Upper lobe of left lung (tissue), 6 donors: ENCODE results near the gene C1QTNF3. TPM values are rescaled to one million over a fixed set of nuclear protein-coding genes. Genes with fewer than 3 reads are reported as not detected.

Experiments
- ATAC-seq, 2 donors: fragments of 200-7000 bp; cut with Tn5 transposase; one replicate each; pipeline ENCODE4 v1.9.1; 2022; ENCODE audit warnings: mild to moderate bottlenecking in 2 of 2, moderate library complexity in 2 of 2; ENCODE audit not compliant: low FRiP score in 2 of 2
- DNase-seq, 2 donors: peaks; one replicate each; pipeline ENCODE4 v3.0.0-alpha.2; 2019 to 2020
- H3K27ac ChIP-seq, 4 donors: fragments of 200-600 bp; sonication (generic); one replicate each; pipeline ENCODE4 v1.5.1; 2016 to 2019
- H3K27me3 ChIP-seq, 4 donors: fragments of 200-600 bp; sonication (generic); one replicate each; pipeline ENCODE4 v1.5.1; 2017 to 2019
- H3K36me3 ChIP-seq, 4 donors: fragments of 200-600 bp; sonication (generic); one replicate each; pipeline ENCODE4 v1.5.1; 2016 to 2019
- H3K4me1 ChIP-seq, 4 donors: fragments of 200-600 bp; sonication (generic); one replicate each; pipeline ENCODE4 v1.5.1; 2018 to 2019
- H3K4me3 ChIP-seq, 4 donors: fragments of 200-600 bp; sonication (generic); one replicate each; pipeline ENCODE4 v1.5.1; 2017 to 2019; ENCODE audit warnings: mild to moderate bottlenecking in 2 of 4, moderate library complexity in 1 of 4
- H3K9me3 ChIP-seq, 4 donors: fragments of 200-600 bp; sonication (generic); one replicate each; pipeline ENCODE4 v1.5.1; 2018 to 2019
- EP300 ChIP-seq, 4 donors: sonication (generic); formaldehyde crosslinking; IDR thresholded peaks; one replicate each; pipeline ENCODE4 v1.5.1; 2017; ENCODE audit warnings: antibody characterized with exemption in 4 of 4, control low read depth in 2 of 4
- POLR2A ChIP-seq, 4 donors: fragments of 450-650 bp; IDR thresholded peaks; one replicate each; pipeline ENCODE4 v1.5.1; 2016 to 2017; ENCODE audit warnings: antibody characterized with exemption in 4 of 4, mild to moderate bottlenecking in 2 of 4
- POLR2AphosphoS5 ChIP-seq, 2 donors: sonication (generic); formaldehyde crosslinking; IDR thresholded peaks; one replicate each; pipeline ENCODE4 v1.5.1; 2017; ENCODE audit warnings: antibody characterized with exemption in 2 of 2
- WGBS, 2 donors: methylation state at CpG; one replicate each; pipeline ENCODE4 v1.1.5; 2017 to 2018; 5-methylcytosine and 5-hydroxymethylcytosine counted together
- total RNA-seq, 6 donors: library from RNA; depleted of rRNA in 4 of 6; stranded (reverse); fragments of >200 nt in 4 of 6; gene quantifications; one replicate each; pipeline versions ENCODE4 v1.1.0 to v1.2.1, GENCODE V29; 2016 to 2021
- TF ChIP-seq, protein P1 (sequence below), 6 experiments: fragments of 450-650 bp in 4 of 6; fragments of 200-600 bp in 2 of 6; sonication (generic) in 2 of 6; IDR thresholded peaks; one replicate each; pipeline ENCODE4 v1.5.1; 2016 to 2019; ENCODE audit warnings: antibody characterized with exemption in 6 of 6
- donor health status: DM: no; HTN: no; CAD: no; lungs with moderate emphysema.
- donor health status: DM: no; HTN: yes; CAD: no; lungs with severe emphysema.

The C1QTNF3 gene
- total RNA-seq, 6 donors from 2014 or later, result 3.2 to 16.8 (median 9.3) TPM

- TF ChIP-seq EP300 (IDR thresholded peaks at IDR 0.05), result no peak
- TF ChIP-seq, protein P1, sequence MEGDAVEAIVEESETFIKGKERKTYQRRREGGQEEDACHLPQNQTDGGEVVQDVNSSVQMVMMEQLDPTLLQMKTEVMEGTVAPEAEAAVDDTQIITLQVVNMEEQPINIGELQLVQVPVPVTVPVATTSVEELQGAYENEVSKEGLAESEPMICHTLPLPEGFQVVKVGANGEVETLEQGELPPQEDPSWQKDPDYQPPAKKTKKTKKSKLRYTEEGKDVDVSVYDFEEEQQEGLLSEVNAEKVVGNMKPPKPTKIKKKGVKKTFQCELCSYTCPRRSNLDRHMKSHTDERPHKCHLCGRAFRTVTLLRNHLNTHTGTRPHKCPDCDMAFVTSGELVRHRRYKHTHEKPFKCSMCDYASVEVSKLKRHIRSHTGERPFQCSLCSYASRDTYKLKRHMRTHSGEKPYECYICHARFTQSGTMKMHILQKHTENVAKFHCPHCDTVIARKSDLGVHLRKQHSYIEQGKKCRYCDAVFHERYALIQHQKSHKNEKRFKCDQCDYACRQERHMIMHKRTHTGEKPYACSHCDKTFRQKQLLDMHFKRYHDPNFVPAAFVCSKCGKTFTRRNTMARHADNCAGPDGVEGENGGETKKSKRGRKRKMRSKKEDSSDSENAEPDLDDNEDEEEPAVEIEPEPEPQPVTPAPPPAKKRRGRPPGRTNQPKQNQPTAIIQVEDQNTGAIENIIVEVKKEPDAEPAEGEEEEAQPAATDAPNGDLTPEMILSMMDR (IDR thresholded peaks at IDR 0.05), result no peak
- TF ChIP-seq POLR2A (IDR thresholded peaks at IDR 0.05), result no peak
- TF ChIP-seq POLR2AphosphoS5 (IDR thresholded peaks at IDR 0.05), result no peak
- H3K27me3 ChIP-seq, result no peaks in the 10 kb centered on the region
- 94 to 100% methylated on average over 1 of the region's 1 CpG for WGBS, 2 donors
- H3K4me1 ChIP-seq, result no peaks in the 10 kb centered on the region
- H3K4me3 ChIP-seq, result no peak overlapping the region
- H3K27ac ChIP-seq, result no peak overlapping the region
- ATAC-seq (no peak), DNase-seq (no peak)
- H3K36me3 ChIP-seq, result no peaks in the 10 kb centered on the region
- no peaks in the 10 kb centered on the region for H3K9me3 ChIP-seq
Measured at GRCh38 chr5:34020726-34021125, 22.3 kb downstream of the C1QTNF3 start.

GRCh38 chr5:34017254-34017653 lies 25.8 kb downstream of the C1QTNF3 start:
- DNase-seq (no peak), ATAC-seq (no peak)
- Histone ChIP-seq H3K27me3 (no peaks in the 10 kb centered on the region), H3K4me1 (no peaks in the 10 kb centered on the region), H3K27ac (no peak overlapping the region), H3K36me3 (no peaks in the 10 kb centered on the region), H3K9me3 (no peaks in the 10 kb centered on the region), H3K4me3 (no peak overlapping the region)
- TF ChIP-seq, protein P1 (IDR thresholded peaks at IDR 0.05), result no peak
- TF ChIP-seq EP300 (IDR thresholded peaks at IDR 0.05), result no peak
- no peak for TF ChIP-seq POLR2A (IDR thresholded peaks at IDR 0.05)
- TF ChIP-seq POLR2AphosphoS5 (IDR thresholded peaks at IDR 0.05), result no peak
- WGBS, 2 donors, result 84 to 97% methylated on average over 2 of the region's 2 CpGs

GRCh38 chr5:34016750-34017149 lies 26.3 kb downstream of the C1QTNF3 start:
- DNase-seq (no peak), ATAC-seq (no peak)
- 92 to 98% methylated on average over 2 of the region's 2 CpGs for WGBS, 2 donors
- Histone ChIP-seq H3K36me3 (no peaks in the 10 kb centered on the region), H3K9me3 (no peaks in the 10 kb centered on the region), H3K4me1 (no peaks in the 10 kb centered on the region), H3K27ac (no peak overlapping the region), H3K27me3 (no peaks in the 10 kb centered on the region), H3K4me3 (no peak overlapping the region)
- TF ChIP-seq EP300 (IDR thresholded peaks at IDR 0.05) (no peak), POLR2AphosphoS5 (IDR thresholded peaks at IDR 0.05) (no peak), POLR2A (IDR thresholded peaks at IDR 0.05) (no peak)
- TF ChIP-seq, protein P1 (IDR thresholded peaks at IDR 0.05), result no peak

- Histone ChIP-seq H3K4me1 (no peaks in the 10 kb centered on the region), H3K36me3 (no peaks in the 10 kb centered on the region), H3K9me3 (no peaks in the 10 kb centered on the region), H3K27me3 (no peaks in the 10 kb centered on the region), H3K4me3 (no peak overlapping the region), H3K27ac (no peak overlapping the region)
- DNase-seq (no peak), ATAC-seq (no peak)
- WGBS, 2 donors, result 79 to 86% methylated on average over 5 of the region's 5 CpGs
- TF ChIP-seq POLR2A (IDR thresholded peaks at IDR 0.05) (no peak), POLR2AphosphoS5 (IDR thresholded peaks at IDR 0.05) (no peak), EP300 (IDR thresholded peaks at IDR 0.05) (no peak)
- TF ChIP-seq, protein P1 (IDR thresholded peaks at IDR 0.05), result no peak
Measured at GRCh38 chr5:34016222-34016621, 26.8 kb downstream of the C1QTNF3 start.

DNA sequence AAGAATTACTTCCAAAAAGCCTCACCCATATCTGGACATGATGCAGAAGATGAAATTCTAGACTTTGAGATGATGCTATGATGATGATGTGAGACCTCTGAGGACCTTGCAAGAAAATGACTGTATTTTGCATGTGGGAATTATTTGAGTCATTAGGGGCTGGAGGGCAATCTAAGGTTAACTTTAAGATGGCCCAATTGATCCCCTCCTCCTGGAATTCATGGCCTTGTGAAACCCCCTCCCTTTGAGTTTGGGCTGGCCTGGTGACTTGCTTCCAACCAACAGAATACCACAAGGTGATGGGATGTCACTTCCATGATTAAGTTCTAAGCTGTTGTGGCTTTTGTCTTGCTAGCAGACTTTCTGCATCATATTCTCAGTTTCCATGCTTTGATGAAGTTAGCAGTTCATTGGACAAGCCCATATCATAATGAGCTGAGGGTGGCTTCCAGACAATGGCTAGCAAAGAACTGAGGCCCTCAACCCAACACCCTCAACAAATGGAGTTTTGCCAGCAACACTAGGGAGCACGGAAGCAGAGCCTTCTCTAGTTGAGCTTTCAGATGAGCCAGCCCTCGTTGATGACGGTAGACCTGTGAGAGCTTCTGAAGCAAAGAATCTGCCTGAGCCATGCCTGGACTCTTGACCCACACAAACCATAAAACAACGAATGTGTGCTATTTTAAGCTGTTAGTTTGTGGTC lies 27.7 kb downstream of the C1QTNF3 start:
- no peak overlapping the region for H3K27ac ChIP-seq
- H3K4me3 ChIP-seq, result no peak overlapping the region
- ATAC-seq (no peak), DNase-seq (no peak)
- no peaks in the 10 kb centered on the region for H3K9me3 ChIP-seq
- H3K4me1 ChIP-seq, result no peaks in the 10 kb centered on the region
- 92 to 100% methylated on average over 3 to 4 of the region's 4 CpGs for WGBS, 2 donors
- no peaks in the 10 kb centered on the region for H3K27me3 ChIP-seq
- TF ChIP-seq POLR2AphosphoS5 (IDR thresholded peaks at IDR 0.05), result no peak
- no peak for TF ChIP-seq EP300 (IDR thresholded peaks at IDR 0.05)
- TF ChIP-seq, protein P1 (IDR thresholded peaks at IDR 0.05), result no peak
- no peak for TF ChIP-seq POLR2A (IDR thresholded peaks at IDR 0.05)
- no peaks in the 10 kb centered on the region for H3K36me3 ChIP-seq
